Stomach (tissue), 9 donors: Measurements from ENCODE around the gene NCBP2L. TPM values are rescaled to one million over a fixed set of nuclear protein-coding genes. Genes with fewer than 3 reads are reported as not detected.

ENCODE experiments used
- DNase-seq, 2 donors: peaks; one replicate each; pipeline versions ENCODE4 v3.0.0 to v3.0.0-alpha.2; 2013 to 2019
- H3K27ac ChIP-seq, 5 donors: fragments of 200-600 bp in 4 of 5; sonication (generic) in 4 of 5; one replicate each; pipeline ENCODE4 v1.5.1; 2013 to 2019; ENCODE audit warnings: mild to moderate bottlenecking in 1 of 5, moderate library complexity in 1 of 5
- H3K27me3 ChIP-seq, 3 donors: fragments of 200-600 bp; sonication (generic); one replicate each; pipeline ENCODE4 v1.5.1; 2017 to 2019; ENCODE audit warnings: mixed run types in 1 of 3
- H3K36me3 ChIP-seq, 4 donors: fragments of 200-600 bp; sonication (generic); 1 replicate in 3 of 4; 2 replicates in 1 of 4; pipeline ENCODE4 v1.5.1; 2016 to 2019
- H3K4me1 ChIP-seq, 4 donors: fragments of 200-600 bp; sonication (generic); one replicate each; pipeline ENCODE4 v1.5.1; 2016 to 2019
- H3K4me3 ChIP-seq, 4 donors: fragments of 200-600 bp; sonication (generic) in 3 of 4; one replicate each; pipeline ENCODE4 v1.5.1; 2016 to 2019; ENCODE audit warnings: mild to moderate bottlenecking in 1 of 4
- H3K9me3 ChIP-seq, 4 donors: fragments of 200-600 bp; sonication (generic); one replicate each; pipeline ENCODE4 v1.5.1; 2016 to 2019
- EP300 ChIP-seq: sonication (generic); formaldehyde crosslinking; IDR thresholded peaks from one replicate; pipeline ENCODE4 v1.6.1; 2017; ENCODE audit warnings: antibody characterized with exemption
- POLR2A ChIP-seq, 4 donors: fragments of 450-650 bp; IDR thresholded peaks; one replicate each; pipeline ENCODE4 v1.6.1; 2016; ENCODE audit warnings: antibody characterized with exemption in 4 of 4, control low read depth in 2 of 4, mild to moderate bottlenecking in 1 of 4, moderate library complexity in 1 of 4
- POLR2AphosphoS5 ChIP-seq, 3 donors: sonication (generic); formaldehyde crosslinking; IDR thresholded peaks; one replicate each; pipeline ENCODE4 v1.6.1; 2016; ENCODE audit warnings: antibody characterized with exemption in 3 of 3
- WGBS, 5 donors: extraction: QIAGEN DNeasy Blood & Tissue Kit in 3 of 5; methylation state at CpG; one replicate each; pipeline versions ENCODE4 v1.1.5 to v1.1.7; 2013 to 2018; 5-methylcytosine and 5-hydroxymethylcytosine counted together
- intact Hi-C: fragments of 100-400 bp; cut with DNase I; formaldehyde crosslinking; loops from one replicate; pipeline ENCODE4 v1.15.1; 2023; ENCODE audit warnings: low total_unique reads
- polyA plus RNA-seq, 3 donors: library from polyadenylated mRNA; stranded (reverse); fragments of 200-250 nt; gene quantifications; one replicate each; pipeline ENCODE4 v1.2.3, GENCODE V29; 2013
- total RNA-seq, 5 donors: library from RNA; depleted of rRNA; stranded (reverse); fragments of >200 nt; gene quantifications; one replicate each; pipeline versions ENCODE4 v1.1.0 to v1.2.3, GENCODE V29; 2014 to 2016
- TF ChIP-seq, protein P1 (sequence below), 7 experiments: fragments of 450-650 bp in 4 of 7; fragments of 200-600 bp in 3 of 7; sonication (generic) in 3 of 7; IDR thresholded peaks; one replicate each; pipeline ENCODE4 v1.5.1; 2016 to 2019; ENCODE audit warnings: antibody characterized with exemption in 7 of 7, control low read depth in 2 of 7, mild to moderate bottlenecking in 1 of 7
- donor health status: healthy with polysubstance abuse.
- donor health status: Bipolar disorder and iron deficiency.
- donor health status: healthy.

Gene NCBP2L
- total and polyA plus RNA-seq, 8 donors: 0.13 to 0.44 TPM; not detected in 6

DNA sequence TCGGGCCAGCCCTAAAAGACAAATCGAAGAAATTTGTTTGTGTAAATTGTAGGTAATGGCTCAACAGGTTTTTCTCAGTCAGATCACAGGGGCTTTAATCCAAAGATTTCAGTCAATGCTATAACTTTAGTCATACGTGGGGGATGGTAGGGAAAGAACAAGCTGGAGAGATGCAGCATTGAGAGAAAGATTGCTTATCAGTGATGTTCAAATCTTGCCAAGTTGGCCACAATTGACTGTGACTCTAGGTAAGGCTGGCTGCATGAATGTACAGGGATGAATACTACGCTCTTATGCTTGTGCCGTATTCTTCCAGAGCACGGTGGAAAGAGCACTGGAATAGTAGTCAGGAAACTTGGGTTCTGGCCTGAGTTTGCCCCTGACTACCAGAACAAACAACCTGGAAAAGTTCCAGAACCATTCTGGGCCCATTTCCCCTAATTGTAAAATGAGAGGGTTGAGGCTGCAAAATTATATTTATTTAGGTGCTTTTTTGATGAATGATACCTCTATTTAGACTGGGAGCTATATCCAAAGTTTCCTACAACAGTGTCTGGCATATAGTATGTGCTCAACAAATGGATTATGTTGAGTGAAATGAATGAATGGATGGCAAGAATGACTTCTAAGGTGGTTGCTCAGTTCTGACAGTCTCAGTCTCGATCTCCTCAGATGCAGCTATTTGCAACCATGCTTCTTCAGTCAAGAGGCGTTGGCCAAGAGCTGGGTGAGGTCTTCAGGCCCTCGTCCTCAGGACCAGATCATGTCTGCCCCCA is 46.4 kb upstream of the NCBP2L start:
- WGBS, 5 donors: 37 to 65% (median 56%) methylated on average over 8 to 9 of the region's 9 CpGs
- Histone ChIP-seq H3K27ac (peak overlapping the region; percentile 70 to 87 (median 81)), H3K36me3 (no peaks in the 10 kb centered on the region), H3K9me3 (no peaks in the 10 kb centered on the region), H3K4me3 (no peak overlapping the region), H3K4me1 (peaks cover 48 to 79% (median 71%) of the 10 kb centered on the region in 4 donors), H3K27me3 (no peaks in the 10 kb centered on the region)
- no peak for TF ChIP-seq POLR2A (IDR thresholded peaks at IDR 0.05)
- TF ChIP-seq EP300: no peak
- TF ChIP-seq POLR2AphosphoS5 (IDR thresholded peaks at IDR 0.05): peak in 2 of 3 donors; percentile 13 to 36
- TF ChIP-seq, protein P1, sequence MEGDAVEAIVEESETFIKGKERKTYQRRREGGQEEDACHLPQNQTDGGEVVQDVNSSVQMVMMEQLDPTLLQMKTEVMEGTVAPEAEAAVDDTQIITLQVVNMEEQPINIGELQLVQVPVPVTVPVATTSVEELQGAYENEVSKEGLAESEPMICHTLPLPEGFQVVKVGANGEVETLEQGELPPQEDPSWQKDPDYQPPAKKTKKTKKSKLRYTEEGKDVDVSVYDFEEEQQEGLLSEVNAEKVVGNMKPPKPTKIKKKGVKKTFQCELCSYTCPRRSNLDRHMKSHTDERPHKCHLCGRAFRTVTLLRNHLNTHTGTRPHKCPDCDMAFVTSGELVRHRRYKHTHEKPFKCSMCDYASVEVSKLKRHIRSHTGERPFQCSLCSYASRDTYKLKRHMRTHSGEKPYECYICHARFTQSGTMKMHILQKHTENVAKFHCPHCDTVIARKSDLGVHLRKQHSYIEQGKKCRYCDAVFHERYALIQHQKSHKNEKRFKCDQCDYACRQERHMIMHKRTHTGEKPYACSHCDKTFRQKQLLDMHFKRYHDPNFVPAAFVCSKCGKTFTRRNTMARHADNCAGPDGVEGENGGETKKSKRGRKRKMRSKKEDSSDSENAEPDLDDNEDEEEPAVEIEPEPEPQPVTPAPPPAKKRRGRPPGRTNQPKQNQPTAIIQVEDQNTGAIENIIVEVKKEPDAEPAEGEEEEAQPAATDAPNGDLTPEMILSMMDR (IDR thresholded peaks at IDR 0.05): no peak
- no peak for DNase-seq
- intact Hi-C loops: no loop called here

DNA sequence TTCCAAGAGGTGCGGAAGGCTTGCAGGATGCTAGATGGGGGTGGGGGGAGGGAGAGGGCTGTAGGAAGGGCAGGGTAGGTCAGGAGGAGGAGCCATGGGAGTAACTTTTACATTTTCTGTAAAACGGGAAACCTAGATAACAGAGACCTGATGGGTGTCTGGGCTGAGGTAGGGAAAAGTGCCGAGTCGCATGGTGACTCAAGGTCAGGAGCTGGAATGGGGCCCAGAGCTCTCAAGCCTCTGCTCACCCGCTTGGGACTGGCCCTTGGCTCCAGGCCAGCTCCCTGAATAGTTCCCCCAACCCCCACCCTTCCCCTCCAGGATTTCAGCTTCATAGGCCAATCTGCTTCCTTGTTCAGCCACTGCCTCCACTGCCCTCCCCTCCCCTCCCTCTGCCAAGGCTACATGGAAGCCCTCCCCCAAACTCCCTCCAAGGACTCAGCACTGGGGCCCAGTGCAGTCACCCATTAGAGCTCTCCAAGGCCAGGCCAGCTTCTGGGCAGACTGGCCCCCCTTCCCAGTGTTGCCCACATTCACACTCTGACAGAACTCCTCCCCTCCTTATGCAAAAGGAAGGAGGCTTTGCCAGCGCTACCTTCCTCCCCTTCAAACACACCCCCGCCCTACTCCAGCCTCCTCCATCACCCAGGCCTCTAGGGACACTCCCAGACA is 45.6 kb upstream of the NCBP2L start:
- Histone ChIP-seq H3K36me3 (no peaks in the 10 kb centered on the region), H3K9me3 (no peaks in the 10 kb centered on the region), H3K4me1 (peaks cover 40 to 79% (median 71%) of the 10 kb centered on the region in 4 donors), H3K27me3 (no peaks in the 10 kb centered on the region), H3K27ac (peak overlapping the region; percentile 70 to 87 (median 81)), H3K4me3 (no peak overlapping the region)
- 13 to 25% (median 22%) methylated on average over 7 of the region's 7 CpGs for WGBS, 5 donors
- TF ChIP-seq POLR2AphosphoS5 (IDR thresholded peaks at IDR 0.05): peak in 2 of 3 donors; percentile 8 to 39
- TF ChIP-seq, protein P1 (IDR thresholded peaks at IDR 0.05): no peak
- DNase-seq: peak; percentile 92 to 95
- intact Hi-C loops: no loop called here

DNA sequence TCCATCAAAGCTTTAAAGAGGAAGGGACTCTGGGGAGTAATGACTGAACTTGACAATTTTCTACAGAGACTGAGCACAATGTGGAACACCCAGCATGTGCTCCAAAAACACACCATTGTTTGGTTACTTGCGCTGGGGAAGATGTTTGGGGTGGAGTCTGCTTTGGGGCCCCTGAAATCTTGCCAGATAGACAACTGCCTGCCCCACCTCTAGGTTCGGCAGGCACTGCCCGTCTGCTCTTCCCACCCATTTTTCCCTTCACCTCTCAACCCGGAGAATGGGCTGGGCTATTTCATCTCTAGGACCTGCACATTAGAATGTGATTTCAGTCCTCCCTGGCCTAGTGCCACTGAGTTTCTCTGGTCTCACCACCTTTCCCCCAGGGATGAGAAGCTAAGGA is 43.8 kb upstream of the NCBP2L start:
- H3K4me3 ChIP-seq: no peak overlapping the region
- no peak for DNase-seq
- no peaks in the 10 kb centered on the region for H3K9me3 ChIP-seq
- H3K36me3 ChIP-seq: no peaks in the 10 kb centered on the region
- peaks cover 37 to 79% (median 69%) of the 10 kb centered on the region in 4 donors for H3K4me1 ChIP-seq
- 29 to 70% (median 52%) methylated on average over 3 to 4 of the region's 4 CpGs for WGBS, 5 donors
- peak overlapping the region in 4 of 5 donors; percentile 25 to 90 (median 62) for H3K27ac ChIP-seq
- H3K27me3 ChIP-seq: no peaks in the 10 kb centered on the region
- TF ChIP-seq, protein P1 (IDR thresholded peaks at IDR 0.05): no peak
- no peak for TF ChIP-seq EP300
- intact Hi-C loops: no loop called here

DNA sequence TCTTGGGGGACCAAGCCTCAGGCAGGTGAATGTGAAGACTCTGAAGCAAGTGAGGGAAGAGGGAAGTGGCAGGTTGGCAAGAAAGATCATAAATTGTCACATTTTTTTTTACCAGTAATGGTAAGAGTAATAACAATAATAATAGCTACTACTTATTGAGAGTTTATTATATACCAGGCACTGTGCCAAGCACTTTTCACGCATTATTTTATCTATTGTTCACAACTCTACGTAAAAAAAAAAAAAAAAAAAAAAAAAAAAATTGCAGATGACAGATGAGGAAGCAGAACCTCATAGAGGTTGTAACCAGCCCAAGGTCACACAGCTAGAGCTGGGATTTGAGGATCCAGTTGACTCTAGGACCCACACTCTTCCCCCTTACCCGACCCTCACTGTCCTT is 42.9 kb upstream of the NCBP2L start:
- no peaks in the 10 kb centered on the region for H3K36me3 ChIP-seq
- H3K9me3 ChIP-seq: no peaks in the 10 kb centered on the region
- no peak overlapping the region for H3K4me3 ChIP-seq
- no peak for DNase-seq
- TF ChIP-seq EP300 (no peak), POLR2A (IDR thresholded peaks at IDR 0.05) (no peak)
- intact Hi-C loops: no loop called here
- H3K27me3 ChIP-seq: no peaks in the 10 kb centered on the region
- H3K27ac ChIP-seq: peak overlapping the region; percentile 29 to 90 (median 53)
- H3K4me1 ChIP-seq: peaks cover 33 to 79% (median 69%) of the 10 kb centered on the region in 4 donors
- 44 to 70% (median 55%) methylated on average over 3 of the region's 3 CpGs for WGBS, 5 donors
